ENCODE measurements around the gene POLR2A. TPM values are rescaled to one million over a fixed set of nuclear protein-coding genes. Genes with fewer than 3 reads are reported as not detected.

The POLR2A gene
- total and polyA plus RNA-seq, 4 donors: 13.3 to 54.4 (median 34.8) TPM

DNA sequence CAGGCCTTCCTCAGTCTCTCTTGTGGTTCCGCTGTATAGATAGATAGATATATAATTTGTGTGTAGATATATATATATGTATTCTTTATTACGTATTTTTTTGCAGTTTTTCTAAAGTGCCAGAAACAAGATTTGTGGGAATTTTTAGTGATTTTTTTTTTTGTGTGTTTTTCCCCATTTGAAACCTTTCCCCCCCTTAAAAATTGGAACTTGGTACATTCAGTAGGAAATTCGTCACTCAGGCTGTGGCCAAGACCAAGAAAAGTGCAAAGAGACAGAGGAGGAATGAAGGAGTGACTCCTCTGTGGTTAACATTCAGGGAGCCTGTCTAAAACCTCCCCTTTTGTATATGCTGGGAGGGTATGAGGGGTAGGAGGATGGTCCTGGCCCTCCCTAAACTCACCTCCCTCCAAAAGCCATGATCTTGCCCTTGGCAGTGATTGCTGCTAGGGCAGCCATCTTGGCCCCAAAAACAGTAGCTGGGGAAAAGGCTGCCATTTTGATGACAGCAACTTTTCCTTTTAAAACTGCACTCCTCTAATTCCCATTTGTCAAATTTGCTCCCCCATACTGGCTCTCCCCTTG, 24.1 kb upstream of the POLR2A start:
- 83% methylated on average over 3 of the region's 3 CpGs for WGBS
- TF ChIP-seq GABPA (IDR thresholded peaks at IDR 0.05 in 1 of 2, conservative IDR thresholded peaks at IDR 0.05 in 1 of 2) (no peak), RAD21 (IDR thresholded peaks at IDR 0.05) (no peak), TAF1 (conservative IDR thresholded peaks at IDR 0.05) (no peak), NR2F2 (IDR thresholded peaks at IDR 0.05) (no peak), FOXA1 (IDR thresholded peaks at IDR 0.05) (no peak), SP1 (IDR thresholded peaks at IDR 0.05) (no peak), FOXA2 (IDR thresholded peaks at IDR 0.05) (no peak), RXRA (IDR thresholded peaks at IDR 0.05) (no peak), HNF4G (IDR thresholded peaks at IDR 0.05) (no peak)
- DNase-seq (ENCODE audit: low spot score): no peak
- Histone ChIP-seq H3K4me3 (ENCODE audit: low read depth in 1 of 3, low read length in 3 of 3) (no peak overlapping the region), H3K36me3 (ENCODE audit: control insufficient read depth in 4 of 4, insufficient read depth in 3 of 4, low read depth in 1 of 4, low read length in 3 of 4) (peaks cover 0 to 12% (median 3%) of the 10 kb centered on the region in 4 donors), H3K27me3 (ENCODE audit: control insufficient read depth in 4 of 4, insufficient read depth in 4 of 4, low read length in 3 of 4) (no peaks in the 10 kb centered on the region), H3K9ac (ENCODE audit: low read depth in 1 of 2, low read length in 2 of 2) (no peak overlapping the region), H3K9me3 (ENCODE audit: control insufficient read depth in 4 of 4, low read length in 3 of 4) (no peaks in the 10 kb centered on the region), H3K4me1 (ENCODE audit: control insufficient read depth in 4 of 4, insufficient read depth in 4 of 4, low read length in 3 of 4) (peaks cover 0 to 4% (median 1%) of the 10 kb centered on the region in 4 donors), H3K27ac (ENCODE audit: low read depth in 1 of 2, low read length in 2 of 2) (no peak overlapping the region)

DNA sequence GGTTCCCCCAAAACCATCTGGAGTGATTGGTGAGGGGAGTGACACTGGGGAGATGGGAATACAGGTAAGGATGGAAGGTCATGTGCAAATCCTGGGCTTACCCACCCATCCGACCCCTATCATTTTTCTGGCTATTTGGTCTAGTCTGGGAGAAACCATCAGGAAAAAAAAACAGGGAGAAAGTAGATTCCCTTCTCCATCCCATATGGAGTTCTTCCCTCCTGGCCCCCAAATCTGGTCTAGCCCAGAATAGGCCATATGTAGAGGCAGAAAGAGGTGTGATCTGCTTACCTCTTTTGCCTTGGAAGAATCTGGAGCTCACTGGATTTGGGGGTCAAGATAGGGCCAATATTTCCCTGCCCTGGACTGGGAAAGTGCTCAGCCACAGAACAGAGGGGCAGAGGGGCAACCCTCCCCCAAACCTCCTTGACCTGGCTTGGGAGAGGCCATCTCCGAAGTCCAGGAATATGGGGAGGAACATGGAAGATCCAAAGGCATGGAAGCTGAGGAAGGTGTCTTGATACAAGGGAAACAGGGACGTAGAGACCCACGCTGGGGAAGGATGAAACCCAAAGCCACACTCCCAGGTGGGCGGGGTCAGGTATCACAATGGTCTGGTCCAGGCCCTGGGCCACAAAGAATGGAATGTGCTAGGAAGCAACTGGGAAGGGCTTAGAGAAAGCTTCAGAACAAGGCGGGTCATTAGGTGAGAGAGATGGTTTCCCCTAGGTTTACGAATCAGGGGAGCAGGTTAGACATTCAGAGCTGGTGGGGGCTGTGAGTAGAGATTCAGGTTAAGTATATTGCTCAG, 23.1 kb upstream of the POLR2A start:
- H3K9me3 ChIP-seq (ENCODE audit: control insufficient read depth in 4 of 4, low read length in 3 of 4): no peaks in the 10 kb centered on the region
- peaks cover 0 to 4% (median 1%) of the 10 kb centered on the region in 4 donors for H3K4me1 ChIP-seq (ENCODE audit: control insufficient read depth in 4 of 4, insufficient read depth in 4 of 4, low read length in 3 of 4)
- H3K9ac ChIP-seq (ENCODE audit: low read depth in 1 of 2, low read length in 2 of 2): no peak overlapping the region
- 96% methylated on average over 7 of the region's 7 CpGs for WGBS
- no peak for DNase-seq (ENCODE audit: low spot score)
- peaks cover 0 to 12% (median 3%) of the 10 kb centered on the region in 4 donors for H3K36me3 ChIP-seq (ENCODE audit: control insufficient read depth in 4 of 4, insufficient read depth in 3 of 4, low read depth in 1 of 4, low read length in 3 of 4)
- H3K4me3 ChIP-seq (ENCODE audit: low read depth in 1 of 3, low read length in 3 of 3): no peak overlapping the region
- no peak for TF ChIP-seq NR2F2 (IDR thresholded peaks at IDR 0.05)
- no peak for TF ChIP-seq HNF4G (IDR thresholded peaks at IDR 0.05)
- no peak for TF ChIP-seq TAF1 (conservative IDR thresholded peaks at IDR 0.05)
- TF ChIP-seq, protein P1, sequence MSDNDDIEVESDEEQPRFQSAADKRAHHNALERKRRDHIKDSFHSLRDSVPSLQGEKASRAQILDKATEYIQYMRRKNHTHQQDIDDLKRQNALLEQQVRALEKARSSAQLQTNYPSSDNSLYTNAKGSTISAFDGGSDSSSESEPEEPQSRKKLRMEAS (IDR thresholded peaks at IDR 0.05): no peak
- TF ChIP-seq EGR1 (IDR thresholded peaks at IDR 0.05; ENCODE audit: low read depth in 2 of 2): no peak
- H3K27ac ChIP-seq (ENCODE audit: low read depth in 1 of 2, low read length in 2 of 2): no peak overlapping the region
- H3K27me3 ChIP-seq (ENCODE audit: control insufficient read depth in 4 of 4, insufficient read depth in 4 of 4, low read length in 3 of 4): no peaks in the 10 kb centered on the region

DNA sequence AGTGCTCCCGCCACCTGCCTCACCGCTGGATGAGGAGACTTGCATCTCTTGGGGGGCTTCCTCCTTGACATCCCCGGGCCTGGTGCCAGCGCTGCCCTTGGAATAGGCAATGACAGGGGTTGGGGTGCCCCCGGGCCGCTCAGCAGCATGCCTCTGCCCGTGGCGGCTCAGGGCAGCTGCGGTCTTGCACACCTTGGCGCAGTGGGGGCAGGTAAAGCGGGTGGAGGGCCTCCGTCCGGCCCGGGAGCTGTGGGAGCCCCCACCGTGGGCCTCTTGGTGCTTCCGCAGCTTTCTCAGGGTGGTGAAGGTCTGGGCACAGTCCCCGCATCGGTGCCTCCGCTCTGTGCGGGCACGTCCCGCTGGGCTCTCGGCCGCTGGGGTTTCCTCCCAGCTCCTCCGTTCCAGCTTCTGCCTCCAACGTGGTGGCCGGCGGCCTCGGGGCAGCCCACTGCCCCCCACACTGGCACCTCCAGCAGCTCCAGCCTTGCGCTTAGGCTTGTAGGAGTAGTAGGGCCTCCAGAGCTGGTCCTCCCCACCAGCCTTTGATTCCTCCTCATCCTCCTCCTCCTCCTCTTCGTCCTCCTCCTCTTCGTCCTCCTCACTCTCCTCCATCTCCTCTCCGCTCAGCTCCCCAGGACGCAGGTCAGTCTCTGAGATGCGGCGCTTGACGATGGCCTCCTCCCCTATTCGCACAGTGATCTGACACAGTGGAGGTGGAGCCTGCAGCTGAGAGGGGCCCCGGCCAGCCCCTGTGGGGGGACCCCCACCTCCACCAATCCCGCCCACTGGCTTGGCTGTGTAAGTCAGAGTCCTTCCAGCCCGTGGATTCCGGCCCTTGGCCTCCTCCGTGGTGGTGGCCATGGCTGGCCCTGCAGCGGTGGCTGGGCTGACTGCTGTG, 21.4 kb upstream of the POLR2A start:
- no peak for TF ChIP-seq TAF1 (conservative IDR thresholded peaks at IDR 0.05)
- no peak for TF ChIP-seq RAD21 (IDR thresholded peaks at IDR 0.05)
- no peak for TF ChIP-seq RXRA (IDR thresholded peaks at IDR 0.05)
- TF ChIP-seq FOXA2 (IDR thresholded peaks at IDR 0.05): no peak
- TF ChIP-seq HNF4A (conservative IDR thresholded peaks at IDR 0.05): no peak
- TF ChIP-seq YY1 (IDR thresholded peaks at IDR 0.05): no peak
- TF ChIP-seq, protein P2, sequence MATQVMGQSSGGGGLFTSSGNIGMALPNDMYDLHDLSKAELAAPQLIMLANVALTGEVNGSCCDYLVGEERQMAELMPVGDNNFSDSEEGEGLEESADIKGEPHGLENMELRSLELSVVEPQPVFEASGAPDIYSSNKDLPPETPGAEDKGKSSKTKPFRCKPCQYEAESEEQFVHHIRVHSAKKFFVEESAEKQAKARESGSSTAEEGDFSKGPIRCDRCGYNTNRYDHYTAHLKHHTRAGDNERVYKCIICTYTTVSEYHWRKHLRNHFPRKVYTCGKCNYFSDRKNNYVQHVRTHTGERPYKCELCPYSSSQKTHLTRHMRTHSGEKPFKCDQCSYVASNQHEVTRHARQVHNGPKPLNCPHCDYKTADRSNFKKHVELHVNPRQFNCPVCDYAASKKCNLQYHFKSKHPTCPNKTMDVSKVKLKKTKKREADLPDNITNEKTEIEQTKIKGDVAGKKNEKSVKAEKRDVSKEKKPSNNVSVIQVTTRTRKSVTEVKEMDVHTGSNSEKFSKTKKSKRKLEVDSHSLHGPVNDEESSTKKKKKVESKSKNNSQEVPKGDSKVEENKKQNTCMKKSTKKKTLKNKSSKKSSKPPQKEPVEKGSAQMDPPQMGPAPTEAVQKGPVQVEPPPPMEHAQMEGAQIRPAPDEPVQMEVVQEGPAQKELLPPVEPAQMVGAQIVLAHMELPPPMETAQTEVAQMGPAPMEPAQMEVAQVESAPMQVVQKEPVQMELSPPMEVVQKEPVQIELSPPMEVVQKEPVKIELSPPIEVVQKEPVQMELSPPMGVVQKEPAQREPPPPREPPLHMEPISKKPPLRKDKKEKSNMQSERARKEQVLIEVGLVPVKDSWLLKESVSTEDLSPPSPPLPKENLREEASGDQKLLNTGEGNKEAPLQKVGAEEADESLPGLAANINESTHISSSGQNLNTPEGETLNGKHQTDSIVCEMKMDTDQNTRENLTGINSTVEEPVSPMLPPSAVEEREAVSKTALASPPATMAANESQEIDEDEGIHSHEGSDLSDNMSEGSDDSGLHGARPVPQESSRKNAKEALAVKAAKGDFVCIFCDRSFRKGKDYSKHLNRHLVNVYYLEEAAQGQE (IDR thresholded peaks at IDR 0.05): no peak
- TF ChIP-seq, protein P3, sequence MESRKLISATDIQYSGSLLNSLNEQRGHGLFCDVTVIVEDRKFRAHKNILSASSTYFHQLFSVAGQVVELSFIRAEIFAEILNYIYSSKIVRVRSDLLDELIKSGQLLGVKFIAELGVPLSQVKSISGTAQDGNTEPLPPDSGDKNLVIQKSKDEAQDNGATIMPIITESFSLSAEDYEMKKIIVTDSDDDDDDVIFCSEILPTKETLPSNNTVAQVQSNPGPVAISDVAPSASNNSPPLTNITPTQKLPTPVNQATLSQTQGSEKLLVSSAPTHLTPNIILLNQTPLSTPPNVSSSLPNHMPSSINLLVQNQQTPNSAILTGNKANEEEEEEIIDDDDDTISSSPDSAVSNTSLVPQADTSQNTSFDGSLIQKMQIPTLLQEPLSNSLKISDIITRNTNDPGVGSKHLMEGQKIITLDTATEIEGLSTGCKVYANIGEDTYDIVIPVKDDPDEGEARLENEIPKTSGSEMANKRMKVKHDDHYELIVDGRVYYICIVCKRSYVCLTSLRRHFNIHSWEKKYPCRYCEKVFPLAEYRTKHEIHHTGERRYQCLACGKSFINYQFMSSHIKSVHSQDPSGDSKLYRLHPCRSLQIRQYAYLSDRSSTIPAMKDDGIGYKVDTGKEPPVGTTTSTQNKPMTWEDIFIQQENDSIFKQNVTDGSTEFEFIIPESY (IDR thresholded peaks at IDR 0.05): no peak
- TF ChIP-seq SP1 (IDR thresholded peaks at IDR 0.05): no peak
- TF ChIP-seq, protein P1 (IDR thresholded peaks at IDR 0.05): no peak
- TF ChIP-seq FOXA1 (IDR thresholded peaks at IDR 0.05): no peak
- TF ChIP-seq HNF4G (IDR thresholded peaks at IDR 0.05): no peak
- no peak for TF ChIP-seq NR2F2 (IDR thresholded peaks at IDR 0.05)
- no peak for TF ChIP-seq GABPA (IDR thresholded peaks at IDR 0.05 in 1 of 2, conservative IDR thresholded peaks at IDR 0.05 in 1 of 2)
- Histone ChIP-seq H3K4me1 (ENCODE audit: control insufficient read depth in 4 of 4, insufficient read depth in 4 of 4, low read length in 3 of 4) (peaks cover 0 to 12% (median 8%) of the 10 kb centered on the region in 4 donors), H3K27me3 (ENCODE audit: control insufficient read depth in 4 of 4, insufficient read depth in 4 of 4, low read length in 3 of 4) (no peaks in the 10 kb centered on the region), H3K27ac (ENCODE audit: low read depth in 1 of 2, low read length in 2 of 2) (no peak overlapping the region), H3K9me3 (ENCODE audit: control insufficient read depth in 4 of 4, low read length in 3 of 4) (no peaks in the 10 kb centered on the region), H3K36me3 (ENCODE audit: control insufficient read depth in 4 of 4, insufficient read depth in 3 of 4, low read depth in 1 of 4, low read length in 3 of 4) (peaks cover 0 to 12% (median 3%) of the 10 kb centered on the region in 4 donors), H3K4me3 (ENCODE audit: low read depth in 1 of 3, low read length in 3 of 3) (no peak overlapping the region), H3K9ac (ENCODE audit: low read depth in 1 of 2, low read length in 2 of 2) (no peak overlapping the region)
- WGBS: 96% methylated on average over 44 of the region's 44 CpGs
- DNase-seq (ENCODE audit: low spot score): no peak

Data from liver (tissue), 9 donors.